Activated naive CD8-positive, alpha-beta T cell (primary cell): ENCODE results near the gene EIF4G3.

Experiments
- H3K27ac Mint-ChIP-seq: one replicate; pipeline ENCODE4 v1.8.0; 2021; ENCODE audit warnings: mixed read lengths
- H3K27me3 Mint-ChIP-seq: one replicate; pipeline ENCODE4 v1.8.0; 2021; ENCODE audit warnings: mixed read lengths
- H3K36me3 Mint-ChIP-seq: one replicate; pipeline ENCODE4 v1.8.0; 2021; ENCODE audit warnings: mixed read lengths
- H3K4me1 Mint-ChIP-seq: one replicate; pipeline ENCODE4 v1.8.0; 2021; ENCODE audit warnings: low read depth, mixed read lengths
- H3K4me3 Mint-ChIP-seq: one replicate; pipeline ENCODE4 v1.8.0; 2021; ENCODE audit warnings: mild to moderate bottlenecking, mixed read lengths
- H3K9me3 Mint-ChIP-seq: one replicate; pipeline ENCODE4 v1.8.0; 2021; ENCODE audit warnings: low read depth, mixed read lengths

Gene EIF4G3

GRCh38 chr1:21013510-21013909, 163.2 kb downstream of the EIF4G3 start:
- no peak overlapping the region for H3K27ac Mint-ChIP-seq
- peaks cover 18% of the 10 kb centered on the region for H3K36me3 Mint-ChIP-seq
- H3K4me3 Mint-ChIP-seq, result no peak overlapping the region
- peaks cover 5% of the 10 kb centered on the region for H3K9me3 Mint-ChIP-seq
- peaks cover 5% of the 10 kb centered on the region for H3K4me1 Mint-ChIP-seq
- no peaks in the 10 kb centered on the region for H3K27me3 Mint-ChIP-seq

- Mint-ChIP-seq H3K4me3 (no peak overlapping the region), H3K36me3 (peaks cover 17% of the 10 kb centered on the region), H3K4me1 (peaks cover 5% of the 10 kb centered on the region), H3K27me3 (no peaks in the 10 kb centered on the region), H3K27ac (no peak overlapping the region), H3K9me3 (peaks cover 5% of the 10 kb centered on the region)
These were observed 163.8 kb downstream of the EIF4G3 start for GRCh38 chr1:21012937-21013336.

GRCh38 chr1:21007876-21008275, 168.8 kb downstream of the EIF4G3 start:
- H3K9me3 Mint-ChIP-seq, result no peaks in the 10 kb centered on the region
- peaks cover 3% of the 10 kb centered on the region for H3K36me3 Mint-ChIP-seq
- H3K27ac Mint-ChIP-seq, result no peak overlapping the region
- H3K4me3 Mint-ChIP-seq, result no peak overlapping the region
- no peaks in the 10 kb centered on the region for H3K4me1 Mint-ChIP-seq
- no peaks in the 10 kb centered on the region for H3K27me3 Mint-ChIP-seq

GRCh38 chr1:21005466-21006239, 171.0 kb downstream of the EIF4G3 start:
- no peaks in the 10 kb centered on the region for H3K9me3 Mint-ChIP-seq
- H3K4me1 Mint-ChIP-seq, result no peaks in the 10 kb centered on the region
- H3K4me3 Mint-ChIP-seq, result no peak overlapping the region
- H3K27ac Mint-ChIP-seq, result no peak overlapping the region
- H3K27me3 Mint-ChIP-seq, result no peaks in the 10 kb centered on the region
- no peaks in the 10 kb centered on the region for H3K36me3 Mint-ChIP-seq

GRCh38 chr1:21003281-21004045, 173.2 kb downstream of the EIF4G3 start:
- Mint-ChIP-seq H3K27ac (no peak overlapping the region), H3K27me3 (no peaks in the 10 kb centered on the region), H3K9me3 (no peaks in the 10 kb centered on the region), H3K4me3 (no peak overlapping the region), H3K4me1 (no peaks in the 10 kb centered on the region), H3K36me3 (peaks cover 5% of the 10 kb centered on the region)

GRCh38 chr1:21001042-21001441, 175.7 kb downstream of the EIF4G3 start:
- Mint-ChIP-seq H3K27ac (no peak overlapping the region), H3K9me3 (no peaks in the 10 kb centered on the region), H3K36me3 (peaks cover 5% of the 10 kb centered on the region), H3K4me3 (no peak overlapping the region), H3K4me1 (no peaks in the 10 kb centered on the region), H3K27me3 (no peaks in the 10 kb centered on the region)

GRCh38 chr1:21000245-21000594, 176.5 kb downstream of the EIF4G3 start:
- Mint-ChIP-seq H3K9me3 (no peaks in the 10 kb centered on the region), H3K4me1 (no peaks in the 10 kb centered on the region), H3K27me3 (no peaks in the 10 kb centered on the region), H3K36me3 (peaks cover 5% of the 10 kb centered on the region), H3K4me3 (no peak overlapping the region), H3K27ac (no peak overlapping the region)

GRCh38 chr1:20999525-21000244, 177.0 kb downstream of the EIF4G3 start:
- H3K4me3 Mint-ChIP-seq, result no peak overlapping the region
- no peaks in the 10 kb centered on the region for H3K4me1 Mint-ChIP-seq
- no peak overlapping the region for H3K27ac Mint-ChIP-seq
- no peaks in the 10 kb centered on the region for H3K9me3 Mint-ChIP-seq
- no peaks in the 10 kb centered on the region for H3K27me3 Mint-ChIP-seq
- peaks cover 5% of the 10 kb centered on the region for H3K36me3 Mint-ChIP-seq

- Mint-ChIP-seq H3K27ac (no peak overlapping the region), H3K4me3 (no peak overlapping the region), H3K27me3 (no peaks in the 10 kb centered on the region), H3K36me3 (peaks cover 5% of the 10 kb centered on the region), H3K9me3 (no peaks in the 10 kb centered on the region), H3K4me1 (no peaks in the 10 kb centered on the region)
These were observed 177.9 kb downstream of the EIF4G3 start for GRCh38 chr1:20998826-20999225.

GRCh38 chr1:20997602-20998224, 179.0 kb downstream of the EIF4G3 start:
- Mint-ChIP-seq H3K27me3 (no peaks in the 10 kb centered on the region), H3K27ac (no peak overlapping the region), H3K36me3 (peaks cover 5% of the 10 kb centered on the region), H3K9me3 (no peaks in the 10 kb centered on the region), H3K4me3 (no peak overlapping the region), H3K4me1 (peaks cover 3% of the 10 kb centered on the region)

- Mint-ChIP-seq H3K9me3 (no peaks in the 10 kb centered on the region), H3K36me3 (peaks cover 5% of the 10 kb centered on the region), H3K27ac (no peak overlapping the region), H3K27me3 (no peaks in the 10 kb centered on the region), H3K4me1 (peaks cover 8% of the 10 kb centered on the region), H3K4me3 (no peak overlapping the region)
These were observed 180.1 kb downstream of the EIF4G3 start for GRCh38 chr1:20996554-20996953.

GRCh38 chr1:20993716-20994575, 182.8 kb downstream of the EIF4G3 start:
- no peak overlapping the region for H3K4me3 Mint-ChIP-seq

GRCh38 chr1:20992322-20993056, 184.2 kb downstream of the EIF4G3 start:
- no peaks in the 10 kb centered on the region for H3K36me3 Mint-ChIP-seq

More at GRCh38 chr1:20993716-20994575, 182.8 kb downstream of the EIF4G3 start:
- Mint-ChIP-seq H3K9me3 (no peaks in the 10 kb centered on the region), H3K27me3 (no peaks in the 10 kb centered on the region), H3K27ac (no peak overlapping the region), H3K36me3 (no peaks in the 10 kb centered on the region), H3K4me1 (peaks cover 8% of the 10 kb centered on the region)

More at GRCh38 chr1:20992322-20993056, 184.2 kb downstream of the EIF4G3 start:
- Mint-ChIP-seq H3K27me3 (no peaks in the 10 kb centered on the region), H3K4me1 (peaks cover 8% of the 10 kb centered on the region), H3K9me3 (no peaks in the 10 kb centered on the region), H3K4me3 (no peak overlapping the region), H3K27ac (peak overlapping the region; percentile 31)
